LoVo (cell line): ENCODE data around the gene SEMA3C.
A peak's percentile ranks its signal among the peaks of the same experiment; 100 is the strongest.

ENCODE experiments used
- DNase-seq: peaks from one replicate; pipeline ENCODE4 v3.0.0-alpha.2; 2016; ENCODE audit warnings: low spot score

Gene SEMA3C

GRCh38 chr7:80885757-80886156 is 33.1 kb downstream of the SEMA3C start:
- no peak for DNase-seq

GRCh38 chr7:80884511-80885195 is 34.2 kb downstream of the SEMA3C start:
- peak; percentile 65 for DNase-seq

GRCh38 chr7:80883154-80884025 is 35.5 kb downstream of the SEMA3C start:
- peak; percentile 95 for DNase-seq

DNA sequence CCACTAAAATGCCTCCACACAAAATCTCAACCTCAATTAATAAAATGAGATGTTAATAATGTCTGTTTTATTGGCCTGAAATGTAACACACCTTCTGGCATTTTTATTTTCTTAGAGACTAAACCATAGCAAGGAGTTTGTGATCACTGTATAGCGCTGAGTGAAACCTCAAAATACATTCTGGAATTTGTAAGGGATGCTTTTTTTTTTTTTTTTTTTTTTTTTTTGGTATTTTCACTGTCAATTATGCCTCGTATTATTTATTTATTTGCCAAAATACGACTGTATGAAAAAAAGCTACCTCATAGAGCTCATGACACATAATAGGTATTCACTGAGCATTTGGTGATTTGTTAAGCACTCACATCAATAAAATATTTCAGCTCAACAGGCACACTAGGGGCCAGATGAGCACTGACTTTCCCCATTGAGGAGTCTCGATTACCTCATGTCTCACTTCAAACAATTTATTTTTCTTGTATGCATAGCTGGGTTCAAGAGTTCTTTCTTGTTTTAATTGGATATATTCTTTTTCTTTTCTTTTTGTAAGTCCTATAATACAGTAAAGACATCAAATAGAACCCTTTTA is 36.5 kb downstream of the SEMA3C start:
- DNase-seq, result no peak

GRCh38 chr7:80881351-80881900 is 37.4 kb downstream of the SEMA3C start:
- no peak for DNase-seq

GRCh38 chr7:80879849-80880248 is 39.0 kb downstream of the SEMA3C start:
- no peak for DNase-seq

- DNase-seq, result peak; percentile 81
These were observed 41.9 kb downstream of the SEMA3C start for GRCh38 chr7:80876894-80877414.

GRCh38 chr7:80875537-80876120 is 43.2 kb downstream of the SEMA3C start:
- DNase-seq, result no peak

GRCh38 chr7:80873140-80873539 is 45.7 kb downstream of the SEMA3C start:
- no peak for DNase-seq

- DNase-seq, result no peak
These were observed 47.6 kb downstream of the SEMA3C start for GRCh38 chr7:80871228-80871627.

- no peak for DNase-seq
These were observed 48.0 kb downstream of the SEMA3C start for GRCh38 chr7:80870813-80871212.

DNA sequence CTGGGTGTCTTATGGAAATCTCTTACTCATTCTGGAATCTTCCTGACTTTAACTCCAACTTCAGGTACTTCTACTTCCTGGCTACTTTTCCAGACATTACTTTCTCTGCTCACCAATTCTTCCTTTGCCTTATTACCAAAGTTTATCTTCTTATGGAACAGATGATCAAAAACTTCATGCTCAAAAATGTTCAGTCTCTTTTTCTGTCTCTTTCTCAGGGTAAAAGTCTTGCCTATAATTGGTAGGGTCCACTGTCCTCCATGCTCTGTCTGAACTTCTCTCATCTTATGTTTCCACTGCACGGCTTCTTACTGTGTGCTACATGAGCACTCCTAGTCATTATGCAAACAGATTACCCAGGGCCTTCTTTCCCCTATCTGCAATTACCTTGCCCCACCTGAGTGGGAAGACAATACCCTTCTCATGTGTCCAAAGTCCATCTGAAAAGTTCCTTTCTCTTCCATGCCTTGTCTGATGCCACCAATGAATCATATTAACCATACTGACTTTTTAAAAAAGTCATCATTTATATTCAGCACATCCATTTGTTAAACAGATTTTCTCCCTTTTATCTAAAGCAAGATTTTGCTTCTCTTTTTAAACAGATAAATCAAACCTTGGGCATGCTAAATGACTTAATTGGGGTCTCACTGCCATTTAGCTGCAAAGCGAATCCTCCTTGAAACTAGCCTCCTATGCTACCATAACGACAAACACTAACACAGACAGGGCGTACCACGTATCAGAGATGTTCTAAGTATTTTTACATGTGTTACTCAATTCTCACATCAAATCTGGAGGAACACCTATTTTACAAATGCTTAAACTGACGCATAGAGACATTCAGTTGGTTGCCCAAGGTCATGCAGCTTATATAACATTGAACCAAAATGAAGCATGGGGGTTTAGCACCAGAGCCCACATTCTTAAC is 48.8 kb downstream of the SEMA3C start:
- peak; percentile 88 for DNase-seq

DNA sequence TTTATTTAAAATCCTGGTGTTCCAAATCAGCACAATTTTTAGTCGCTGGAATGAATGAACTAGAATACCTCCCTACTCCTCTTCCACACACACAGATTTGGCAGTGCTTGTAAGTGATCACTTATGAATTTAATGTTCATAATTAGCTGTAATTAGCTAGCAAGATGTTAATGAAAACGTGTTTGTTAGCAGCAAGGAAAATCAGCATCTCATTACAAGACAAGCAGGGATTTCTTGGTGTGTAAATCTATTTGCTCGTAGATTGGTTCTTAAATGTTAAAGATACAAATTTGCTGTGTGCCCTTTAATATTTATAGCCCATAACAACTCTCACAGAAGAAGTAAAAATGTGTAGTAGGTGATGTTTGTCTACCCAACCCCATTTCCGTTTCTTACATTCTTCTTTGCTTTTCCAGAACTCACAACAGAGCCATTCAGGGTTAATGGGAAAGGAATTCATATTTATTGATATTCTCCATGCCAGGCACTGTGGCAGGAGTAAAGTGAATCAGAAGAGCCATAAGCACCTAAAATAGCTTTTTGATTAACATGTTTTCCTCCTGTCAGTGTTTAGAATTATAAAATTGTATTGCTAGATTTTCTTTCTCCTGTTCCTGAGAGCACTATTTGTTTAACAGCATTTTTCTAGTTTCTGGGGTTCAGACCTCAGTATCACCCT is 49.6 kb downstream of the SEMA3C start:
- no peak for DNase-seq

GRCh38 chr7:80868566-80868965 is 50.3 kb downstream of the SEMA3C start:
- DNase-seq, result no peak

- no peak for DNase-seq
These were observed 58.3 kb downstream of the SEMA3C start for GRCh38 chr7:80860554-80860953.

DNA sequence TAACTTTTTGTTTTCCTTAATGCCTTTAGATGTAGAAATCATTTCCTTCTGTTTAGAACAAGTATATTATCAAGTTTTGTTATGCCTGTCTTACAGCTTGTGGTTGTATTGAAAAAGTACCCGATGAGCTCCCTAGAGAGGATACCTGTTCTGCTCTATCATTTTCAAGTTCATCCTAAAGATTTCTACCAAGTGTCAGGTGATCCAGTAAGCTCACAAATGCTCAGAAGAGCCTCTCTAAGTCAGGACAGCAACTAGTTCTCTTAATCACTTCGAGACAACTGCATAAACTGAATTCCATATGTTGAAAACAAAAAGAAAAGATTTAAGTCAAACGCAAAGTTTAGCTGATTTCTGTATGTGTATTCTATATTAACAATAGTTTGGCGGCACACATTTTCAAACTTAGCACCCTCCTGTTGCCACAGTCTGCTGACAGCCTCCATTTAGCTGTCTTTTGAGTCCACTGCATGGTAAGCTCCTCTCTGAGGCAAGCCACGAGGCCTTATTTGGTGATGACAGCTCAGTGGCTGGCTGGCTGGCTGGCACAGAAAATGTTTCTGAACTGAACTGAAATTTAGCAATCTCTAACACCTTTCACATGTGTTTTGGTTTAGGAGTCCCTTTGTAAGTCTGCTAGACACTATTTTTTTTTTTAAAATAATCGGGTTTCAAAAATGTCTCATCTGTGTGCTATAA is 59.4 kb downstream of the SEMA3C start:
- no peak for DNase-seq

- DNase-seq, result peak; percentile 59
These were observed 60.5 kb downstream of the SEMA3C start for GRCh38 chr7:80858141-80858903.

GRCh38 chr7:80856769-80857168 is 62.1 kb downstream of the SEMA3C start:
- no peak for DNase-seq

- DNase-seq, result no peak
These were observed 66.9 kb downstream of the SEMA3C start for GRCh38 chr7:80851896-80852476.
